Gastroesophageal sphincter (tissue), 4 donors: ENCODE measurements around the gene GPHN. TPM values are rescaled to one million over a fixed set of nuclear protein-coding genes. Genes with fewer than 3 reads are reported as not detected.

ENCODE experiments used
- ATAC-seq: fragments of 150-250 bp; one replicate; pipeline ENCODE4 v1.9.1; 2016; ENCODE audit warnings: mild to moderate bottlenecking, moderate library complexity
- H3K27ac ChIP-seq, 4 donors: fragments of 200-600 bp; sonication (generic) in 3 of 4; 1 replicate in 3 of 4; 2 replicates in 1 of 4; pipeline ENCODE4 v1.5.1; 2016 to 2019
- H3K27me3 ChIP-seq: fragments of 200-600 bp; sonication (generic); one replicate; pipeline ENCODE4 v1.5.1; 2019
- H3K36me3 ChIP-seq, 2 donors: fragments of 200-600 bp; sonication (generic); one replicate each; pipeline ENCODE4 v1.5.1; 2019; ENCODE audit warnings: control low read depth in 1 of 2
- H3K4me1 ChIP-seq, 3 donors: fragments of 200-600 bp; sonication (generic); 1 replicate in 2 of 3; 2 replicates in 1 of 3; pipeline ENCODE4 v1.5.1; 2016 to 2019; ENCODE audit warnings: control low read depth in 2 of 3
- H3K4me3 ChIP-seq, 2 donors: fragments of 200-600 bp; sonication (generic); one replicate each; pipeline ENCODE4 v1.5.1; 2019; ENCODE audit warnings: mild to moderate bottlenecking in 1 of 2, moderate library complexity in 1 of 2
- H3K9me3 ChIP-seq, 3 donors: fragments of 200-600 bp; sonication (generic); one replicate each; pipeline ENCODE4 v1.5.1; 2017 to 2019; ENCODE audit warnings: control low read depth in 2 of 3
- EP300 ChIP-seq: sonication (generic); formaldehyde crosslinking; IDR thresholded peaks from one replicate; pipeline ENCODE4 v1.6.1; 2017; ENCODE audit warnings: antibody characterized with exemption, mild to moderate bottlenecking
- POLR2A ChIP-seq, 2 donors: fragments of 450-650 bp; IDR thresholded peaks; one replicate each; pipeline ENCODE4 v1.6.1; 2017; ENCODE audit warnings: antibody characterized with exemption in 2 of 2, mild to moderate bottlenecking in 2 of 2, moderate library complexity in 1 of 2
- POLR2AphosphoS5 ChIP-seq: sonication (generic); formaldehyde crosslinking; IDR thresholded peaks from one replicate; pipeline ENCODE4 v1.6.1; 2017; ENCODE audit warnings: antibody characterized with exemption
- WGBS, 2 donors: methylation state at CpG; one replicate each; pipeline ENCODE4 v1.1.5; 2018; ENCODE audit warnings: low coverage in 1 of 2; 5-methylcytosine and 5-hydroxymethylcytosine counted together
- total RNA-seq, 4 donors: library from RNA; depleted of rRNA; stranded (reverse); fragments of >200 nt; gene quantifications; one replicate each; pipeline ENCODE4 v1.1.0, GENCODE V29; 2016
- TF ChIP-seq, protein P1 (sequence below), 4 experiments: fragments of 200-600 bp in 2 of 4; fragments of 450-650 bp in 2 of 4; sonication (generic) in 1 of 4; IDR thresholded peaks; one replicate each; pipeline ENCODE4 v1.5.1; 2017 to 2019; ENCODE audit warnings: antibody characterized with exemption in 4 of 4, mild to moderate bottlenecking in 2 of 4, moderate library complexity in 2 of 4

GPHN gene
- total RNA-seq, 4 donors from 2014 or later: 13.1 to 16.5 (median 14.7) TPM

DNA sequence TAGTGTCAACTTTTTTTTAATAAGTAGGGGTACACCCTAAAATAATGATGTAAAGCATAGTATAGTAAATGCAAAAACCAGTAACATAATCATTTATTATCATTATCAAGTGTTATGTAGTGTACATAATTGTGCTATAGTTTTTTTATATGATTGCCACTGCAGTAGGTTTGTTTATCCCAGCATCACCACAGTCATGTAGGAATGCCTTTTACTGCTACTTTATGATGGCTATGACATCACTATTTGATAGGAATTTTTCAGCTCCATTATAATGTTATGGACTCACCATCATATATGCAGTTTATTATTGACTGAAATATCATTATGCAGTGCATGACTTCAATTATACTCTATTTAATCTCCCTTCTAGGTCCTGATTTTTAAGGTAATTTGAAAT is 121.6 kb downstream of the GPHN start:
- H3K9me3 ChIP-seq: no peaks in the 10 kb centered on the region
- no peak for ATAC-seq
- H3K36me3 ChIP-seq: no peaks in the 10 kb centered on the region
- no peak overlapping the region for H3K27ac ChIP-seq
- no peak overlapping the region for H3K4me3 ChIP-seq
- H3K4me1 ChIP-seq: peaks cover 0 to 28% (median 0%) of the 10 kb centered on the region in 3 donors
- no peaks in the 10 kb centered on the region for H3K27me3 ChIP-seq
- TF ChIP-seq, protein P1, sequence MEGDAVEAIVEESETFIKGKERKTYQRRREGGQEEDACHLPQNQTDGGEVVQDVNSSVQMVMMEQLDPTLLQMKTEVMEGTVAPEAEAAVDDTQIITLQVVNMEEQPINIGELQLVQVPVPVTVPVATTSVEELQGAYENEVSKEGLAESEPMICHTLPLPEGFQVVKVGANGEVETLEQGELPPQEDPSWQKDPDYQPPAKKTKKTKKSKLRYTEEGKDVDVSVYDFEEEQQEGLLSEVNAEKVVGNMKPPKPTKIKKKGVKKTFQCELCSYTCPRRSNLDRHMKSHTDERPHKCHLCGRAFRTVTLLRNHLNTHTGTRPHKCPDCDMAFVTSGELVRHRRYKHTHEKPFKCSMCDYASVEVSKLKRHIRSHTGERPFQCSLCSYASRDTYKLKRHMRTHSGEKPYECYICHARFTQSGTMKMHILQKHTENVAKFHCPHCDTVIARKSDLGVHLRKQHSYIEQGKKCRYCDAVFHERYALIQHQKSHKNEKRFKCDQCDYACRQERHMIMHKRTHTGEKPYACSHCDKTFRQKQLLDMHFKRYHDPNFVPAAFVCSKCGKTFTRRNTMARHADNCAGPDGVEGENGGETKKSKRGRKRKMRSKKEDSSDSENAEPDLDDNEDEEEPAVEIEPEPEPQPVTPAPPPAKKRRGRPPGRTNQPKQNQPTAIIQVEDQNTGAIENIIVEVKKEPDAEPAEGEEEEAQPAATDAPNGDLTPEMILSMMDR (IDR thresholded peaks at IDR 0.05): no peak
- no peak for TF ChIP-seq POLR2AphosphoS5
- no peak for TF ChIP-seq EP300
- no peak for TF ChIP-seq POLR2A (IDR thresholded peaks at IDR 0.05)

DNA sequence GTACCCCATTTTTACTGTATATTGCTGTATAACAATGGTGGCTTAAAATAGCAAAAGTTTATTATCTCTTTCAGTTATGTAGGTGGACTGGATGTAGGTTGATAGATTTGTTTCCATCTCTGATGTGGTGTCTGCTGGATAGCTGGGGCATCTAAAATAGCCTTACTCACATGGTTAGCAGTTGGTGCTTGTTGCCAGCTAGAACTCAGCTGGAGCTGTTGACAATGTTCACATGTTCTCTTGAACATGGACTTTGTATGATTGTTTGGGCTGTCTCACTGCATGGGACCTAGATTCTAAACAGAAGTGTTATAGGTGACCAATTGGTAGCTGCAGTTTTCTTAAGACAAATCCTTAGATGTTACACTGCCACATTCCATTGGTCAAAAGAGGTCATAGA is 126.9 kb downstream of the GPHN start:
- no peak for ATAC-seq
- H3K9me3 ChIP-seq: no peaks in the 10 kb centered on the region
- TF ChIP-seq EP300: no peak
- no peak for TF ChIP-seq POLR2AphosphoS5
- no peaks in the 10 kb centered on the region for H3K36me3 ChIP-seq
- no peak overlapping the region for H3K4me3 ChIP-seq
- no peak overlapping the region for H3K27ac ChIP-seq
- no peaks in the 10 kb centered on the region for H3K27me3 ChIP-seq
- no peaks in the 10 kb centered on the region for H3K4me1 ChIP-seq

DNA sequence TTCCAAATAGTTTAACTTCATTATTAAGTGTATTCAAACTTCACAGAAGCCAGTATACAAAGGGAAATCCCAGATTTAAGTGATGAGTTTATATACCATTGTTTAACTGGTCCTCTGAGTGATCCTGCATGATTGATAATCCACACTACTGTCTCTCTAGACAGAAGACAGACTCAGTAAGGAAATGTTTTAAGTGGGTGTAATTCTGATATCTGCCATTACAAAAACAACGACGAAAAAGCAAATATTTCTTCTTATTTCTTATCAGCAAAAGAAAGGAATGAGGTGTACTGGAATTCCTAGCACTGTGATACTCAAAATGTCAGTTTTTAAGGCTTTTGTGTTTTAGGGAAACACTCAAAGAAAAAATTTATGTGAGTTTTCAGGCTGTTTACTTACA is 127.5 kb downstream of the GPHN start:
- Histone ChIP-seq H3K4me3 (no peak overlapping the region), H3K36me3 (no peaks in the 10 kb centered on the region), H3K4me1 (no peaks in the 10 kb centered on the region), H3K27me3 (no peaks in the 10 kb centered on the region), H3K9me3 (no peaks in the 10 kb centered on the region), H3K27ac (no peak overlapping the region)
- WGBS, 2 donors: 31 to 54% methylated on average over 2 of the region's 2 CpGs
- TF ChIP-seq POLR2AphosphoS5 (no peak), EP300 (no peak), POLR2A (IDR thresholded peaks at IDR 0.05) (no peak)
- TF ChIP-seq, protein P1 (IDR thresholded peaks at IDR 0.05): no peak
- no peak for ATAC-seq

DNA sequence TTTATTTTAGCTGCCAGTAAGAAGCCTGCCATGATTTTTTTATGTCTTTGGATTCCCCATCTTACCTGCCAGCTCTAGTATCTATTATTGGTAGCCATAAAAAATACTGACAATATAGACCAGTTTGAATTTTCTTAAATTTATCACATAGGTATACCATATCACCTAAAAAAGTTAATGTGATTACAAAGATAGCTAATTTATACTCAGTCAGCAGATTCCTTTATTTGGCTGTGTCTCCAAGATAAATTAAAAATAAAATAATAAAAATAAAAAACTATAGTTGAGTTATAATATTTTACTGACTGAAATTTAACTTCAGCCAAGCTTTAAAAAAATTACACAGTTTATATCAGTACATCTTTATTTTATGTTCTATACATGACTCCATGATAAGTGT is 128.3 kb downstream of the GPHN start:
- Histone ChIP-seq H3K27me3 (no peaks in the 10 kb centered on the region), H3K27ac (no peak overlapping the region), H3K4me1 (no peaks in the 10 kb centered on the region), H3K4me3 (no peak overlapping the region), H3K9me3 (no peaks in the 10 kb centered on the region), H3K36me3 (no peaks in the 10 kb centered on the region)
- ATAC-seq: no peak
- TF ChIP-seq, protein P1 (IDR thresholded peaks at IDR 0.05): no peak
- TF ChIP-seq POLR2AphosphoS5: no peak
- no peak for TF ChIP-seq POLR2A (IDR thresholded peaks at IDR 0.05)
- TF ChIP-seq EP300: no peak

DNA sequence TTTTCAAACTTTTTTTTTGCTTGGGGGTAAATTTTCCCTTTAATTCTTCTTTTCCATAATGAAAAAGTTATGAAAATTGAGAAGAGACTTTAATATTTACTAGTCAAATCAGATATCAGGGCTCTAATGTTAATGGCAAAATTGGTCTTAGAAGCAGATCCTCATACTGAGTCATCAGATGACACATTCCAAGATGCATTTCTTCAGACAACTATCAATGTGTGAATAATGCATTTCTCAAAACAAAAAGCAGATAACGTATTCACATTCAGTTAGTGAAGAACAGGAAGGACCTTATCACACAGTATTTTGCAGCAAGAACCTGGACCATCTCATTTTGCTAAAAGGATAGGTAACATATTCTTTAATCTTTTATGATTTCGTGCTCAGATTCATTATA is 130.7 kb downstream of the GPHN start:
- 92 to 94% methylated on average over 2 of the region's 2 CpGs for WGBS, 2 donors

More for the DNA sequence above, 130.7 kb downstream of the GPHN start:
- Histone ChIP-seq H3K4me3 (no peak overlapping the region), H3K4me1 (no peaks in the 10 kb centered on the region), H3K27ac (no peak overlapping the region), H3K36me3 (no peaks in the 10 kb centered on the region), H3K9me3 (no peaks in the 10 kb centered on the region), H3K27me3 (no peaks in the 10 kb centered on the region)
- TF ChIP-seq EP300 (no peak), POLR2AphosphoS5 (no peak), POLR2A (IDR thresholded peaks at IDR 0.05) (no peak)
- TF ChIP-seq, protein P1 (IDR thresholded peaks at IDR 0.05): no peak
- no peak for ATAC-seq
